Keratinocyte (primary cell): ENCODE results near the gene CLDN9. TPM values are rescaled to one million over a fixed set of nuclear protein-coding genes. Genes with fewer than 3 reads are reported as not detected.

Source experiments
- DNase-seq: peaks from one replicate; pipeline ENCODE4 v3.0.0-alpha.2; 2011; ENCODE audit warnings: low read depth, missing footprints, low spot score
- FAIRE-seq: peaks from 2 replicates; lab custom pipeline; 2011; peaks lifted over from hg19 to GRCh38; lab: Jason Lieb, UNC
- H2AFZ ChIP-seq: 2 replicates; pipeline ENCODE4 v1.6.0; 2012; ENCODE audit warnings: low read length, control low read depth, inconsistent platforms; ENCODE audit not compliant: control insufficient read depth
- H3K27ac ChIP-seq: 2 replicates; pipeline ENCODE4 v1.5.1; 2011; ENCODE audit warnings: low read length; ENCODE audit not compliant: control insufficient read depth, insufficient read depth
- H3K27me3 ChIP-seq: 3 replicates; pipeline ENCODE4 v1.6.0; 2011; ENCODE audit warnings: low read length; ENCODE audit not compliant: control insufficient read depth, insufficient read depth; ENCODE audit errors: extremely low read depth
- H3K36me3 ChIP-seq, 2 experiments: 2 replicates in 1 of 2; 3 replicates in 1 of 2; pipeline ENCODE4 v1.5.1; 2011; ENCODE audit warnings: low read length in 2 of 2, mild to moderate bottlenecking in 1 of 2; ENCODE audit not compliant: control insufficient read depth in 2 of 2, insufficient read depth in 2 of 2; ENCODE audit errors: extremely low read depth in 1 of 2
- H3K4me1 ChIP-seq: 3 replicates; pipeline ENCODE4 v1.5.1; 2011; ENCODE audit warnings: low read length; ENCODE audit not compliant: control insufficient read depth, insufficient read depth; ENCODE audit errors: extremely low read depth
- H3K4me2 ChIP-seq: 3 replicates; pipeline ENCODE4 v1.6.0; 2011; ENCODE audit warnings: low read depth, low read length; ENCODE audit not compliant: control insufficient read depth, insufficient read depth; ENCODE audit errors: extremely low read depth
- H3K4me3 ChIP-seq, 3 experiments: fragments of 200-600 bp in 1 of 3; sonication (generic) in 1 of 3; 2 replicates in 2 of 3; 3 replicates in 1 of 3; pipeline ENCODE4 v1.5.1; 2011 to 2016; ENCODE audit warnings: low read length in 3 of 3, mild to moderate bottlenecking in 3 of 3, control low read depth in 2 of 3, inconsistent platforms in 1 of 3, low read depth in 1 of 3, mixed read lengths in 1 of 3, mixed run types in 1 of 3, moderate library complexity in 1 of 3; ENCODE audit not compliant: control insufficient read depth in 2 of 3, insufficient read depth in 2 of 3; ENCODE audit errors: extremely low read depth in 1 of 3
- H3K79me2 ChIP-seq: 2 replicates; pipeline ENCODE4 v1.6.0; 2012; ENCODE audit warnings: low read length; ENCODE audit not compliant: control insufficient read depth, insufficient read depth
- H3K9ac ChIP-seq: 3 replicates; pipeline ENCODE4 v1.6.0; 2011; ENCODE audit warnings: low read length; ENCODE audit not compliant: control insufficient read depth, insufficient read depth; ENCODE audit errors: extremely low read depth
- H3K9me1 ChIP-seq: 3 replicates; pipeline ENCODE4 v1.6.0; 2011; ENCODE audit warnings: low read length; ENCODE audit not compliant: control insufficient read depth, insufficient read depth; ENCODE audit errors: extremely low read depth
- H3K9me3 ChIP-seq: 2 replicates; pipeline ENCODE4 v1.5.1; 2012; ENCODE audit warnings: low read depth, low read length; ENCODE audit not compliant: control insufficient read depth
- H4K20me1 ChIP-seq: 3 replicates; pipeline ENCODE4 v1.6.0; 2011; ENCODE audit warnings: low read length; ENCODE audit not compliant: control insufficient read depth, insufficient read depth; ENCODE audit errors: extremely low read depth
- CTCF ChIP-seq, 3 experiments: IDR thresholded peaks in 1 of 3; conservative IDR thresholded peaks in 1 of 3; optimal IDR thresholded peaks in 1 of 3; 2 replicates in 2 of 3; 3 replicates in 1 of 3; pipeline versions ENCODE3 to v1.5.1; 2011; ENCODE audit warnings: low read length in 3 of 3, mild to moderate bottlenecking in 3 of 3, moderate library complexity in 2 of 3, control low read depth in 1 of 3, inconsistent platforms in 1 of 3; ENCODE audit not compliant: insufficient read depth in 2 of 3; ENCODE audit errors: extremely low read depth in 1 of 3
- EZH2 ChIP-seq: IDR thresholded peaks from one replicate; pipeline ENCODE4 v1.6.1; 2012; ENCODE audit warnings: inconsistent platforms, mild to moderate bottlenecking, low read length, moderate library complexity
- dilution Hi-C: fragments of 300-500 bp; cut with MboI; formaldehyde crosslinking; loops from one replicate; pipeline ENCODE4 v1.7.0; 2020; ENCODE audit warnings: low sequenced_read_pairs; ENCODE audit not compliant: extremely low pct_ligation_motif_present
- polyA plus RNA-seq, 5 experiments: library from polyadenylated mRNA; depleted of rRNA in 3 of 5; stranded (reverse) in 3 of 5; stranded (forward) in 1 of 5; unstranded in 1 of 5; fragments of >200 nt; gene quantifications; 1 replicate in 1 of 5; 2 replicates in 3 of 5; 3 replicates in 1 of 5; pipeline versions ENCODE4 v1.2.1 to v1.2.3, GENCODE V29; 2011 to 2012; ENCODE audit warnings: missing spikeins in 2 of 5, low read depth in 1 of 5, low replicate concordance in 1 of 5

CLDN9 gene
- polyA plus RNA-seq, 1 donor (not counting 4 experiments of a cell fraction or from before 2014, with no cell fraction given) = not detected

- Histone ChIP-seq H3K79me2 (peaks cover 11% of the 10 kb centered on the region), H3K9me1 (peaks cover 2% of the 10 kb centered on the region), H3K4me3 (no peak overlapping the region), H4K20me1 (peaks cover 9% of the 10 kb centered on the region), H3K27ac (no peak overlapping the region), H3K4me1 (peaks cover 31% of the 10 kb centered on the region), H2AFZ (no peak overlapping the region), H3K9ac (no peak overlapping the region), H3K36me3 (no peaks in the 10 kb centered on the region), H3K9me3 (no peaks in the 10 kb centered on the region), H3K4me2 (no peak overlapping the region), H3K27me3 (no peaks in the 10 kb centered on the region)
- DNase-seq (no peak), FAIRE-seq (no peak)
- TF ChIP-seq EZH2 (no peak), CTCF (optimal IDR thresholded peaks at IDR 0.05 in 1 of 3, IDR thresholded peaks at IDR 0.05 in 1 of 3, conservative IDR thresholded peaks at IDR 0.05 in 1 of 3; ENCODE audit: extremely low read depth in 1 of 3, insufficient read depth in 2 of 3, low read length in 3 of 3) (no peak)
- dilution Hi-C loops = no loop called here
Measured at GRCh38 chr16:2967211-2967631, 45.5 kb upstream of the CLDN9 start.

GRCh38 chr16:2967721-2968161 is 45.0 kb upstream of the CLDN9 start:
- dilution Hi-C loops = no loop called here
- Histone ChIP-seq H3K9ac (no peak overlapping the region), H4K20me1 (peaks cover 9% of the 10 kb centered on the region), H3K9me1 (peaks cover 2% of the 10 kb centered on the region), H3K4me1 (peaks cover 25% of the 10 kb centered on the region), H3K9me3 (no peaks in the 10 kb centered on the region), H3K27ac (no peak overlapping the region), H2AFZ (no peak overlapping the region), H3K4me2 (no peak overlapping the region), H3K36me3 (peaks cover 0 to 4% of the 10 kb centered on the region in 2 experiments), H3K79me2 (peaks cover 11% of the 10 kb centered on the region), H3K27me3 (no peaks in the 10 kb centered on the region), H3K4me3 (no peak overlapping the region)
- no peak for DNase-seq
- no peak for FAIRE-seq
- no peak for TF ChIP-seq EZH2
- no peak for TF ChIP-seq CTCF (optimal IDR thresholded peaks at IDR 0.05 in 1 of 3, IDR thresholded peaks at IDR 0.05 in 1 of 3, conservative IDR thresholded peaks at IDR 0.05 in 1 of 3; ENCODE audit: extremely low read depth in 1 of 3, insufficient read depth in 2 of 3, low read length in 3 of 3)
